Left forelimb (tissue), 1 donor: ENCODE results near the gene ZFAND3.
A peak's percentile ranks its signal among the peaks of the same experiment; 100 is the strongest.

Experiments
- DNase-seq: peaks from one replicate; pipeline ENCODE4 v3.0.0-alpha.2; 2018; ENCODE audit warnings: low spot score

ZFAND3 gene

GRCh38 chr6:38169977-38170526 lies 350.5 kb downstream of the ZFAND3 start:
- no peak for DNase-seq

GRCh38 chr6:38170666-38171355 lies 351.3 kb downstream of the ZFAND3 start:
- DNase-seq: no peak

GRCh38 chr6:38171997-38172738 lies 352.6 kb downstream of the ZFAND3 start:
- no peak for DNase-seq

- no peak for DNase-seq
Measured at GRCh38 chr6:38172739-38173410, 353.3 kb downstream of the ZFAND3 start.

GRCh38 chr6:38173909-38174308 lies 354.4 kb downstream of the ZFAND3 start:
- no peak for DNase-seq

GRCh38 chr6:38174315-38174714 lies 354.8 kb downstream of the ZFAND3 start:
- DNase-seq: no peak

- DNase-seq: no peak
Measured at GRCh38 chr6:38174806-38175495, 355.4 kb downstream of the ZFAND3 start.

GRCh38 chr6:38175786-38176185 lies 356.3 kb downstream of the ZFAND3 start:
- DNase-seq: no peak

- DNase-seq: no peak
Measured at GRCh38 chr6:38176797-38177751, 357.5 kb downstream of the ZFAND3 start.

GRCh38 chr6:38177882-38178583 lies 358.5 kb downstream of the ZFAND3 start:
- peak; percentile 51 for DNase-seq

- peak; percentile 37 for DNase-seq
Measured at GRCh38 chr6:38178584-38178886, 359.0 kb downstream of the ZFAND3 start.

- DNase-seq: peak; percentile 33
Measured at GRCh38 chr6:38179300-38179699, 359.8 kb downstream of the ZFAND3 start.

- peak; percentile 30 for DNase-seq
Measured at GRCh38 chr6:38179794-38180430, 360.4 kb downstream of the ZFAND3 start.

GRCh38 chr6:38180586-38180985 lies 361.1 kb downstream of the ZFAND3 start:
- DNase-seq: no peak

GRCh38 chr6:38182426-38182825 lies 362.9 kb downstream of the ZFAND3 start:
- DNase-seq: no peak

GRCh38 chr6:38183856-38184584 lies 364.5 kb downstream of the ZFAND3 start:
- DNase-seq: no peak

GRCh38 chr6:38184585-38185080 lies 365.1 kb downstream of the ZFAND3 start:
- DNase-seq: no peak

- DNase-seq: no peak
Measured at GRCh38 chr6:38185244-38185643, 365.7 kb downstream of the ZFAND3 start.

- no peak for DNase-seq
Measured at GRCh38 chr6:38185752-38186151, 366.2 kb downstream of the ZFAND3 start.
